Dendritic cell treated with granulocyte-macrophage colony-stimulating factor and Interleukin-4, amounts not matched to agents 40 ng/mL and 50 ng/mL, for 4 days (primary cell): ENCODE data around the gene TEX48.

Experiments
- H3K27ac Mint-ChIP-seq: one replicate; pipeline ENCODE4 v1.8.0; 2022; ENCODE audit warnings: mild to moderate bottlenecking, mixed read lengths
- H3K27me3 Mint-ChIP-seq: one replicate; pipeline ENCODE4 v1.8.0; 2022; ENCODE audit warnings: mild to moderate bottlenecking, mixed read lengths
- H3K36me3 Mint-ChIP-seq: one replicate; pipeline ENCODE4 v1.8.0; 2022; ENCODE audit warnings: low read depth, mixed read lengths
- H3K4me1 Mint-ChIP-seq: one replicate; pipeline ENCODE4 v1.8.0; 2022; ENCODE audit warnings: low read depth, mixed read lengths
- H3K4me3 Mint-ChIP-seq: one replicate; pipeline ENCODE4 v1.8.0; 2022; ENCODE audit warnings: mild to moderate bottlenecking, moderate library complexity, mixed read lengths
- H3K9me3 Mint-ChIP-seq: one replicate; pipeline ENCODE4 v1.8.0; 2022; ENCODE audit warnings: mixed read lengths
- intact Hi-C: fragments of 100-400 bp; cut with micrococcal nuclease; formaldehyde crosslinking; loops from one replicate; pipeline ENCODE4 v1.15.0; 2022

TEX48 gene

GRCh38 chr9:114709636-114710035 lies 27.6 kb upstream of the TEX48 start:
- H3K9me3 Mint-ChIP-seq: no peaks in the 10 kb centered on the region
- H3K27me3 Mint-ChIP-seq: peaks cover 11% of the 10 kb centered on the region
- intact Hi-C loops: no loop called here
- H3K4me3 Mint-ChIP-seq: no peak overlapping the region
- peaks cover 6% of the 10 kb centered on the region for H3K4me1 Mint-ChIP-seq
- H3K27ac Mint-ChIP-seq: no peak overlapping the region
- H3K36me3 Mint-ChIP-seq: no peaks in the 10 kb centered on the region

DNA sequence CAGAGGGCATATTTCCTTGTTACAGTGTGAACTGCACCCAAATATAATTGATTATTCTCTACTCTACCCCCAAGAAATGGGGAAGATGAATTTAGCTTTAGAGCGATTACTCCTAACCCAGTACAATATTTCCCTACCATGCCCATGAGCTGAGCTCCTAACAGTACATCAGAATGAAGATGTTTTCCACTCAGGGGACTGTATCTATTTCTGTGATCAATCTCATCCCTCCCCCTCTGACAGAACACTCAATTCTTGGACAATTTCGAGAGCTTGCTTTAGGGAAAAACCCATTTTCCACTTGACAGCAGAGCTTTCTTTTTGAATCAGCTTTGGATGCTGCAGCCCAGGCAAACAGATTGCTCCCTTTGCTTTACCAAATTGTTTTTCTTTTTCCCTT lies 24.7 kb upstream of the TEX48 start:
- intact Hi-C loops: no loop called here
- Mint-ChIP-seq H3K9me3 (no peaks in the 10 kb centered on the region), H3K36me3 (no peaks in the 10 kb centered on the region), H3K4me3 (no peak overlapping the region), H3K27ac (no peak overlapping the region), H3K27me3 (peaks cover 11% of the 10 kb centered on the region), H3K4me1 (no peaks in the 10 kb centered on the region)

- H3K27ac Mint-ChIP-seq: no peak overlapping the region
- H3K4me3 Mint-ChIP-seq: no peak overlapping the region
- intact Hi-C loops: no loop called here
- no peaks in the 10 kb centered on the region for H3K27me3 Mint-ChIP-seq
- no peaks in the 10 kb centered on the region for H3K36me3 Mint-ChIP-seq
- H3K9me3 Mint-ChIP-seq: no peaks in the 10 kb centered on the region
- peaks cover 12% of the 10 kb centered on the region for H3K4me1 Mint-ChIP-seq
Observed at GRCh38 chr9:114701988-114702387, 20.0 kb upstream of the TEX48 start.

DNA sequence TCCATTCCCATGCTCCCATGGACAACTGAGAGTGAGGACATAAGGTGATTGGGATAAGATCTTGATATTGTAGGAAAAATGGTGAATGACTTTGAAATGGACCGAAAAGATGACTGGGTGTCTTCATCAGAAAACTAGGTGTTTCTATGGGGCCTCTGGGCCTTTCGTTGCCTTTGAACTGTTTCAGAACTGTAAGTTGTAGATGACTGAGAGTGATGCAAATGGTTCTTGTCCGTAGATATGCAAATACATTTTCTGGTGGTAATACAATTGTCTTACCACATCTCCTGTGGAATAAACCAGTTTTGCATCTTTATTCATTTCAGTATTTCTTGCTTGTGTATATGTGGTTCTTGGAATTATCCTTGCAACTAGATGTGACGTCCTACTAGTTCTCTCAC lies 16.0 kb upstream of the TEX48 start:
- Mint-ChIP-seq H3K27ac (no peak overlapping the region), H3K9me3 (no peaks in the 10 kb centered on the region), H3K27me3 (peaks cover 3% of the 10 kb centered on the region), H3K36me3 (no peaks in the 10 kb centered on the region), H3K4me3 (no peak overlapping the region), H3K4me1 (peaks cover 12% of the 10 kb centered on the region)
- intact Hi-C loops: no loop called here

DNA sequence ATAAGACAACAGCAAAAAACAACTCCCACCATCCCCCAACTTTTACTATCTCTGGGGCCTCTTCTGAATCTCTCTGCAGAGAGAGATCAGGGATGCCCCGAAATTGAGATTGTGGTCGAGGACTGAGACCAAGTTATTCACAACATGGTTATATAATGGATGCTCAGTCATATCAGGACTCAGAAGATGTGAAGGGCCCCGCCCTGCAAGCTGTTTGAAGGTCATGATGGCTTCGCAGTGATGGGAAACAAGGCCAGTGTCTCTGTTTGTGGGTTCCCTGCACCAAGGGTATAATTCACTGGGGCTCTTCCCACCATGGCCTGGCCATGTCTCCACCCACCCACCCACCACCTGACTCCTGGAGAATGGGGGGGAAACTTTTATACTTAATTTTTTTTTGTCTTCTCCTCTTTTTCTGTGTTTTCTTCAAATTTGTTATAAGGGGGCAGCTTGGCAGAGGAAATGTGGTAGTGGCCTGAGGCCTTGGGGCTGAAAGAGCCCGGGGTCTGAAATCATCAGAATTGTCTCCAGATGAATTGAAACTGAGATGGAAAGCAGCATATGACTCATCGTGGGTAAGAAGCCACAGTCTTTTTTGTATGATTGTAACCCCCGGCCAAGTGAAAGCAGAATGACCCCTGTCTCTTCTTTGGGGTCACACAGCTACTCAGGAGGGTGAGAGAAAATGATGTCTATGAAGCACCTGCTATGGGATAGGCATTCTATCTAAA lies 15.0 kb upstream of the TEX48 start:
- no peak overlapping the region for H3K4me3 Mint-ChIP-seq
- peaks cover 3% of the 10 kb centered on the region for H3K27me3 Mint-ChIP-seq
- H3K27ac Mint-ChIP-seq: no peak overlapping the region
- intact Hi-C loops: no loop called here
- H3K4me1 Mint-ChIP-seq: peaks cover 12% of the 10 kb centered on the region
- no peaks in the 10 kb centered on the region for H3K9me3 Mint-ChIP-seq
- H3K36me3 Mint-ChIP-seq: no peaks in the 10 kb centered on the region

DNA sequence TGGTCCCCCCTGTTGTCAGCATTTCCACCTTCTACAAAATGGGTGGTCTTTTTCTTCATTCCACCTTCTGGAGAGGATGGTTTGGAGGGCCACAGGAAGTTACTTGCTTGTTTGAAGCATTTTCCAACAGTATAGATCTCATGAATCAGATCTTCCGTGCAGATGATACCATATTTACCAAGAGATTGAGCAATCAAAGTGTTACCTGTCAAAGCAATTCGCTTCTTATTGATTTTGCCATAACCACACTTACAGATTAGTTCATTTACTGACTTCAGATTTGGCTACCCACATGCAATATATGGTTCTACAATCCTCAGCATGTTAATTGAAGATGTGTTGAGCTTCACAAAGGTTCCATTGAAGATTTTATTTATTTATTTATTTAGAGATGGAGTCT lies 14.0 kb upstream of the TEX48 start:
- Mint-ChIP-seq H3K27me3 (peaks cover 4% of the 10 kb centered on the region), H3K9me3 (no peaks in the 10 kb centered on the region), H3K27ac (no peak overlapping the region), H3K4me1 (peaks cover 21% of the 10 kb centered on the region), H3K4me3 (no peak overlapping the region), H3K36me3 (no peaks in the 10 kb centered on the region)
- intact Hi-C loops: no loop called here

DNA sequence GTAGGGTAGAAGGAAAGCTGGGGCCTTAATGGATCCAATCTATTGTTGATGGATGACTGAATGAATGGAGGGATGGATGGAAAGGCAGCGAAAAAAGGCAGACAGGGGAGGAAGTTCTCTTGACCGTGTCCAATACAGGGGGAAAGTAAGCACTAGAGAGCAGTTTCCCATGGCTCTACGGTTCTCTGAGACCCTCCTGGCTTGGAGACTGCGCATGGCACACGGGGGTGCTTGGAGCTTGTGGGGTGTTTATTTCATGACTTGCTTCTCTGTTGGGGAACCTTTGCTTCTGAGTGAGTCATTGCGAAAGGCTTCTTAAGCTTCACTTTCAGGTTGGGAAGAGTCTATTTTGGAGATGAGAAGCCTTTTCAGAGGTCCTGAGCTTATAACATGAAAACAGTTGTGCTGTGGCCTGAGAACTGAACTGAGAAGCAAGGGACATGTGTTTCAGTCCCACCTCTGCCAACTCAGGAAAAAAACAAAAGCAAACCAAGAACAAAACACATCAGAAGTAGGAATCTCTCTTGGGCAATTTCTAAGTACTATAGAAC lies 12.8 kb upstream of the TEX48 start:
- H3K27me3 Mint-ChIP-seq: peaks cover 9% of the 10 kb centered on the region
- H3K27ac Mint-ChIP-seq: no peak overlapping the region
- intact Hi-C loops: no loop called here
- H3K9me3 Mint-ChIP-seq: no peaks in the 10 kb centered on the region
- H3K4me3 Mint-ChIP-seq: no peak overlapping the region
- H3K4me1 Mint-ChIP-seq: peaks cover 23% of the 10 kb centered on the region
- H3K36me3 Mint-ChIP-seq: no peaks in the 10 kb centered on the region

- Mint-ChIP-seq H3K27me3 (peaks cover 10% of the 10 kb centered on the region), H3K4me3 (no peak overlapping the region), H3K36me3 (no peaks in the 10 kb centered on the region), H3K4me1 (peaks cover 17% of the 10 kb centered on the region), H3K9me3 (no peaks in the 10 kb centered on the region), H3K27ac (no peak overlapping the region)
- intact Hi-C loops: no loop called here
Observed at GRCh38 chr9:114694146-114694545, 12.2 kb upstream of the TEX48 start.

DNA sequence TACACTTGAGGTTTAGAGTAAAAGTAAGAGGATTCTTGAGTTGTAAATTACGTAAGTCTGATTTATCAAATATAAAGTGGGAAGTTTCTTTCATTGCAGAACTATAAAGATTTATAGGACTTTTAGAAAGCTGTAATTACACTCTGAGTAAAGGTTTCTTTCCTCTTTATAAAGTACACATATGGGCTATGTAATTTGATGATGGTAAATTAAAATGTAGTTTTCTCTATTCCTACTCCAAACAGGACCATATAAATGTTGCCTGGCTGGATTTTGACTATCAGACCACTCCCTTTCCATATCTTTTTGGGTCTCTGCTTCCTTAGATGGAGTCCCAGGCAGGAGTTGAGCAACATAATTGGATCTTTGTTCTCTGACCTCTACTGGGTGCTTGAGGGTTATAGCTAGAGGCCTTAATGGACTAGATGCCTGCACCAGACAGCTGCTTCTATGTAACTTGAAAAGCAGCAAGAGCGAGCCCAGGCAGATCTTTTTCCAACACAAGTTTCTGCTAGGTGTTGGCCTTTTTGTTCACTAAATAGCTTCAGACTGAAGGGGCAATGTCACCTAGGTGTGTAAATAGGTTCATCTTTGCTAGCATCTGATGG lies 11.4 kb upstream of the TEX48 start:
- Mint-ChIP-seq H3K4me1 (peaks cover 16% of the 10 kb centered on the region), H3K9me3 (no peaks in the 10 kb centered on the region), H3K27me3 (peaks cover 10% of the 10 kb centered on the region), H3K27ac (no peak overlapping the region), H3K36me3 (no peaks in the 10 kb centered on the region), H3K4me3 (no peak overlapping the region)
- intact Hi-C loops: no loop called here

DNA sequence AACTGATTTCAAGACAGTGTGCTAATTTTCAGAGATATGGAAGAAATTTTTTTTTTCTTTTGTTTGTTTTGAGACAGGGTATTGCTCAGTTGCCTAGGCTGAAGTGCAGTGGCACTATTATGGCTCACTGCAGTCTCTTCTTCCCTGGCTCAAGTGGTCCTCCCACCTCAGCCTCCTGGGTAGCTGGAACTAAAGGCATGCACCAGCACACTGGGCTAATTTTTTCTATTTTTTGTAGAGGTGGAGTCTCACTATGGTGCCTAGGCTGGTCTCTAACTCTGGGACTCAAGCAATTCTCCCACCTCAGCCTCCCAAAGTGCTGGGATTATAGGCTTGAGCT lies 9.9 kb upstream of the TEX48 start:
- Mint-ChIP-seq H3K36me3 (no peaks in the 10 kb centered on the region), H3K4me1 (peaks cover 12% of the 10 kb centered on the region), H3K27me3 (peaks cover 10% of the 10 kb centered on the region), H3K4me3 (no peak overlapping the region), H3K27ac (no peak overlapping the region), H3K9me3 (no peaks in the 10 kb centered on the region)
- intact Hi-C loops: no loop called here

GRCh38 chr9:114691046-114691955 lies 9.3 kb upstream of the TEX48 start:
- Mint-ChIP-seq H3K9me3 (no peaks in the 10 kb centered on the region), H3K4me1 (peaks cover 12% of the 10 kb centered on the region)

GRCh38 chr9:114690308-114690707 lies 8.3 kb upstream of the TEX48 start:
- H3K27me3 Mint-ChIP-seq: peaks cover 10% of the 10 kb centered on the region
- intact Hi-C loops: no loop called here
- no peak overlapping the region for H3K4me3 Mint-ChIP-seq
- H3K36me3 Mint-ChIP-seq: no peaks in the 10 kb centered on the region
- H3K9me3 Mint-ChIP-seq: no peaks in the 10 kb centered on the region
- H3K4me1 Mint-ChIP-seq: peaks cover 12% of the 10 kb centered on the region
- no peak overlapping the region for H3K27ac Mint-ChIP-seq

More at GRCh38 chr9:114691046-114691955, 9.3 kb upstream of the TEX48 start:
- H3K27ac Mint-ChIP-seq: no peak overlapping the region
- no peaks in the 10 kb centered on the region for H3K36me3 Mint-ChIP-seq
- peaks cover 10% of the 10 kb centered on the region for H3K27me3 Mint-ChIP-seq
- intact Hi-C loops: no loop called here
- H3K4me3 Mint-ChIP-seq: no peak overlapping the region

GRCh38 chr9:114689813-114690212 lies 7.8 kb upstream of the TEX48 start:
- Mint-ChIP-seq H3K27me3 (peaks cover 10% of the 10 kb centered on the region), H3K27ac (no peak overlapping the region), H3K36me3 (no peaks in the 10 kb centered on the region), H3K4me1 (peaks cover 12% of the 10 kb centered on the region), H3K4me3 (no peak overlapping the region), H3K9me3 (no peaks in the 10 kb centered on the region)
- intact Hi-C loops: no loop called here
